ENCODE measurements around the gene FOXL3. TPM values are rescaled to one million over a fixed set of nuclear protein-coding genes. Genes with fewer than 3 reads are reported as not detected.

Gene FOXL3
- total RNA-seq, 3 donors from 2014 or later (not counting 1 experiment from before 2014, with no cell fraction given): not detected

- Mint-ChIP-seq H3K4me3 (no peak overlapping the region), H3K9me3 (peaks cover 4% of the 10 kb centered on the region in 2 donors), H3K36me3 (peaks cover 13% of the 10 kb centered on the region), H3K4me1 (peaks cover 0 to under 1% of the 10 kb centered on the region in 2 donors), H3K27ac (no peak overlapping the region), H3K27me3 (ENCODE audit: low read depth in 2 of 2) (peaks cover 0 to 8% of the 10 kb centered on the region in 2 donors)
- Histone ChIP-seq H3K27me3 (ENCODE audit: control insufficient read depth, insufficient read depth, low read length) (no peaks in the 10 kb centered on the region), H3K36me3 (ENCODE audit: control insufficient read depth, insufficient read depth, low read length) (no peaks in the 10 kb centered on the region), H3K4me1 (ENCODE audit: control insufficient read depth, insufficient read depth, low read length) (no peaks in the 10 kb centered on the region), H3K4me3 (ENCODE audit: low read length) (no peak overlapping the region), H3K27ac (ENCODE audit: low read length) (no peak overlapping the region), H3K9me3 (ENCODE audit: control insufficient read depth, insufficient read depth, low read length) (no peaks in the 10 kb centered on the region)
- DNase-seq (no peak), ATAC-seq (no peak)
- WGBS (ENCODE audit: insufficient coverage): 78% methylated on average over 11 of the region's 11 CpGs
- no peak for TF ChIP-seq CTCF (IDR thresholded peaks at IDR 0.05)
- intact Hi-C loops (cut with micrococcal nuclease): no loop called here
Measured at GRCh38 chr7:269721-270120, 20.2 kb upstream of the FOXL3 start.

- H3K36me3 Mint-ChIP-seq: peaks cover 18% of the 10 kb centered on the region
- peaks cover 5 to 15% of the 10 kb centered on the region in 2 donors for H3K27me3 Mint-ChIP-seq (ENCODE audit: low read depth in 2 of 2)
- 80% methylated on average over 11 of the region's 11 CpGs for WGBS (ENCODE audit: insufficient coverage)
- TF ChIP-seq CTCF (IDR thresholded peaks at IDR 0.05): no peak
- DNase-seq: no peak
- H3K9me3 ChIP-seq (ENCODE audit: control insufficient read depth, insufficient read depth, low read length): no peaks in the 10 kb centered on the region
- no peaks in the 10 kb centered on the region for H3K4me1 ChIP-seq (ENCODE audit: control insufficient read depth, insufficient read depth, low read length)
- ATAC-seq: no peak
- H3K9me3 Mint-ChIP-seq: peaks cover 3 to 4% of the 10 kb centered on the region in 2 donors
- no peak overlapping the region for H3K4me3 ChIP-seq (ENCODE audit: low read length)
- intact Hi-C loops (cut with micrococcal nuclease): no loop called here
- H3K4me1 Mint-ChIP-seq: no peaks in the 10 kb centered on the region
- no peaks in the 10 kb centered on the region for H3K36me3 ChIP-seq (ENCODE audit: control insufficient read depth, insufficient read depth, low read length)
- H3K27ac Mint-ChIP-seq: no peak overlapping the region
- no peak overlapping the region for H3K4me3 Mint-ChIP-seq
- no peaks in the 10 kb centered on the region for H3K27me3 ChIP-seq (ENCODE audit: control insufficient read depth, insufficient read depth, low read length)
- H3K27ac ChIP-seq (ENCODE audit: low read length): no peak overlapping the region
Measured at GRCh38 chr7:270351-270983, 19.5 kb upstream of the FOXL3 start.

- intact Hi-C loops (cut with micrococcal nuclease): no loop called here
- no peak overlapping the region for H3K27ac Mint-ChIP-seq
- no peaks in the 10 kb centered on the region for H3K36me3 ChIP-seq (ENCODE audit: control insufficient read depth, insufficient read depth, low read length)
- ATAC-seq (no peak), DNase-seq (no peak)
- no peak overlapping the region for H3K4me3 ChIP-seq (ENCODE audit: low read length)
- 90% methylated on average over 13 of the region's 14 CpGs for WGBS (ENCODE audit: insufficient coverage)
- TF ChIP-seq CTCF (IDR thresholded peaks at IDR 0.05): no peak
- H3K4me3 Mint-ChIP-seq: no peak overlapping the region
- H3K9me3 ChIP-seq (ENCODE audit: control insufficient read depth, insufficient read depth, low read length): no peaks in the 10 kb centered on the region
- peaks cover 3 to 4% of the 10 kb centered on the region in 2 donors for H3K9me3 Mint-ChIP-seq
- H3K27me3 Mint-ChIP-seq (ENCODE audit: low read depth in 2 of 2): peaks cover 5 to 15% of the 10 kb centered on the region in 2 donors
- no peaks in the 10 kb centered on the region for H3K27me3 ChIP-seq (ENCODE audit: control insufficient read depth, insufficient read depth, low read length)
- H3K36me3 Mint-ChIP-seq: peaks cover 18% of the 10 kb centered on the region
- H3K4me1 ChIP-seq (ENCODE audit: control insufficient read depth, insufficient read depth, low read length): no peaks in the 10 kb centered on the region
- no peak overlapping the region for H3K27ac ChIP-seq (ENCODE audit: low read length)
- no peaks in the 10 kb centered on the region for H3K4me1 Mint-ChIP-seq
Measured at GRCh38 chr7:271266-272107, 18.5 kb upstream of the FOXL3 start.
